Prostate gland (tissue), 2 donors: ENCODE results near the gene MBOAT1.

Source experiments
- POLR2A ChIP-seq: fragments of 450-650 bp; IDR thresholded peaks from one replicate; pipeline ENCODE4 v1.6.1; 2016; ENCODE audit warnings: antibody characterized with exemption, mild to moderate bottlenecking
- POLR2AphosphoS5 ChIP-seq: sonication (generic); formaldehyde crosslinking; IDR thresholded peaks from one replicate; pipeline ENCODE4 v1.6.1; 2017; ENCODE audit warnings: antibody characterized with exemption
- TF ChIP-seq, protein P1 (sequence below), 4 experiments: fragments of 200-600 bp in 2 of 4; fragments of 450-650 bp in 2 of 4; sonication (generic) in 2 of 4; IDR thresholded peaks; 1 replicate in 3 of 4; 2 replicates in 1 of 4; pipeline ENCODE4 v1.5.1; 2016 to 2019; ENCODE audit warnings: antibody characterized with exemption in 4 of 4, mild to moderate bottlenecking in 2 of 4, moderate library complexity in 2 of 4

DNA sequence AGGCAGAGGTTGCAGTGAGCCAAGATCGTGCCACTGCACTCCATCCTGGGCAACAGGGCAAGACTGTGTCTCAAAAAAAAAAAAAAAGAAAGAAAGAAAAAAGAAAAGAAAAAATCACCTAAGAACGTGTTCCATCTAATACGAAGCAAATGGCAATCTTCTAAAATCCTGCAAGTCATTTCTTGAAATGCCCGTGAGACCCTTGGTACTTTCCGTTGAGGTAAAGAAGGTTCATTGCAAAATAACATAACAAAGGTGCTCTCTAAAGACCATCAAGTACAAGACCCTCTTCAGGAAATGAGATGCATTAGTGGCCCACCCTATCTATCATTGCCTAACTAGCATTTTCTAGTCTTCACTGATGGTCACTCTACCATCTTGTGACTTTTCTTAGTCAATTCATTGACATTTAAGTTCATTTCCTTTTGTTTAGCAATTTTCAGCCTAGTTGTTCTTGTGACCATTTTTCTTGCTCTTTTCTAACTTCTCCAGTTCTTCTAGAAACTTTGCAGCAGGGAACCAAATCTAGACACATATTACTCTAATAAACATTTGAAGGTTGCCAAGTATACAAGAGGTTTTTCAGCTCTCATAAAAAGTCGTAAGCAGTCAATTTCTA lies 14.0 kb downstream of the MBOAT1 start:
- TF ChIP-seq, protein P1, sequence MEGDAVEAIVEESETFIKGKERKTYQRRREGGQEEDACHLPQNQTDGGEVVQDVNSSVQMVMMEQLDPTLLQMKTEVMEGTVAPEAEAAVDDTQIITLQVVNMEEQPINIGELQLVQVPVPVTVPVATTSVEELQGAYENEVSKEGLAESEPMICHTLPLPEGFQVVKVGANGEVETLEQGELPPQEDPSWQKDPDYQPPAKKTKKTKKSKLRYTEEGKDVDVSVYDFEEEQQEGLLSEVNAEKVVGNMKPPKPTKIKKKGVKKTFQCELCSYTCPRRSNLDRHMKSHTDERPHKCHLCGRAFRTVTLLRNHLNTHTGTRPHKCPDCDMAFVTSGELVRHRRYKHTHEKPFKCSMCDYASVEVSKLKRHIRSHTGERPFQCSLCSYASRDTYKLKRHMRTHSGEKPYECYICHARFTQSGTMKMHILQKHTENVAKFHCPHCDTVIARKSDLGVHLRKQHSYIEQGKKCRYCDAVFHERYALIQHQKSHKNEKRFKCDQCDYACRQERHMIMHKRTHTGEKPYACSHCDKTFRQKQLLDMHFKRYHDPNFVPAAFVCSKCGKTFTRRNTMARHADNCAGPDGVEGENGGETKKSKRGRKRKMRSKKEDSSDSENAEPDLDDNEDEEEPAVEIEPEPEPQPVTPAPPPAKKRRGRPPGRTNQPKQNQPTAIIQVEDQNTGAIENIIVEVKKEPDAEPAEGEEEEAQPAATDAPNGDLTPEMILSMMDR (IDR thresholded peaks at IDR 0.05) = no peak
- TF ChIP-seq POLR2A = no peak
- no peak for TF ChIP-seq POLR2AphosphoS5
